ENCODE results near the gene AHDC1. TPM values are rescaled to one million over a fixed set of nuclear protein-coding genes. Genes with fewer than 3 reads are reported as not detected.

Gene AHDC1
- total and polyA plus RNA-seq, 2 of the 13 experiments (the other 11 are each of a cell fraction or from before 2014, with no cell fraction given), result 1.0 to 2.7 TPM

DNA sequence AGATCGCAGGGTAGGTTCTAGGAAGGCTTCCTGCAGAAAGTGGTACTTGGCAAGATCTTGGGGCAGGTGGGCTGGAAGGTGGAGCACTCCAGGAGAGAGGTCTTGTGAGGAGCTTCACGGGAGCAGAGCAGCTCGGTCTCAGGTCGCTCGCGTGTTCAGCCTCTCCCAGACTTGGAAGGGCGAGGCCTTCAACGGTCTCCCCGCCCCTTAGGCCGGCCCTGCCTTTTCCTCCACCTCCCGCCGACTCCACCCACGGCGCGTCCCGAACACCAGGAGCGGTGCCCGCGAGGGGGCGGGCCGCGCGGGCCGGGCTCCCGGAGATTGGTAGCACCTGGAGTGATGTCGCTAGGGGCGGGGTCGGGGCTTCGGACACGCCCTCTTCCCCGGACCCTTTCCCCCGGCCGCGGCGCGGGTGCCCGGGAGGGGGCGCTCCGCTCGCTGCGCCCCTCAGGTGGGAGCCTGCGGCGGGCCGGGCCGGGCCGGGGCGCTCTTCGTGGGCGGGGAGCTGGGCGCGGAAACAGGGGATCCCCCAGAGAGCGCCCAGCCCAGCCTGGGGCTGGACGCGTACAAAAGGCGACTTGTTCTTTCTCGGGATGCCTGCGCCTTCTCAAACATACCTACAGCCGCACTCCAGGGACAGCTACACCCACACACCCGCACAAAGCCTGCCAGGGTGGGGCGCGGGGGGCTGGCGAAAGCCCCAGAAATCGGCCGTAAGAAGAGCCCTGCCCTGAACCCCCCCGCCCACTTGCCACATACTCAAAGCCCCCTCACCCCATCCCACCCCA lies 35.5 kb downstream of the AHDC1 start (continued):
- peak; percentile 29 for TF ChIP-seq HDAC1 (CRISPR knock-in tag; IDR thresholded peaks at IDR 0.05)
- no peak for TF ChIP-seq ZNF720 (CRISPR knock-in tag; IDR thresholded peaks at IDR 0.05)
- 0 out of 2 replicates have a peak, but pooled peaks have one; percentile 21 for TF ChIP-seq ZBTB20 (CRISPR knock-in tag; IDR thresholded peaks at IDR 0.05; ENCODE audit: borderline replicate concordance, low read depth)
- no peak for TF ChIP-seq RFXANK (CRISPR knock-in tag; IDR thresholded peaks at IDR 0.05)
- TF ChIP-seq AGO2 (optimal IDR thresholded peaks at IDR 0.05; ENCODE audit: low read depth, low read length), result peak; percentile 53
- peak; percentile 44; the same call in 1 of the 2 replicates for TF ChIP-seq SPEN (CRISPR knock-in tag; IDR thresholded peaks at IDR 0.05; ENCODE audit: low read depth)
- TF ChIP-seq ADNP (CRISPR knock-in tag; IDR thresholded peaks at IDR 0.05), result no peak
- TF ChIP-seq NCOR1 (IDR thresholded peaks at IDR 0.05; ENCODE audit: borderline replicate concordance, low read length), result no peak; the same call in 1 of the 2 replicates
- TF ChIP-seq, protein P1, sequence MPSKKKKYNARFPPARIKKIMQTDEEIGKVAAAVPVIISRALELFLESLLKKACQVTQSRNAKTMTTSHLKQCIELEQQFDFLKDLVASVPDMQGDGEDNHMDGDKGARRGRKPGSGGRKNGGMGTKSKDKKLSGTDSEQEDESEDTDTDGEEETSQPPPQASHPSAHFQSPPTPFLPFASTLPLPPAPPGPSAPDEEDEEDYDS (CRISPR knock-in tag; IDR thresholded peaks at IDR 0.05), result peak; percentile 81
- no peak for TF ChIP-seq SOX6 (IDR thresholded peaks at IDR 0.05)
- 0 out of 2 replicates have a peak, but pooled peaks have one; percentile 45 for TF ChIP-seq SOX6 (CRISPR knock-in tag; IDR thresholded peaks at IDR 0.05)
- peak; percentile 43; the same call in 1 of the 2 replicates for TF ChIP-seq DR1 (CRISPR knock-in tag; IDR thresholded peaks at IDR 0.05)
- TF ChIP-seq ZNF614 (CRISPR knock-in tag; IDR thresholded peaks at IDR 0.05; ENCODE audit: borderline replicate concordance), result no peak
- peak; percentile 23; the same call in 1 of the 2 replicates for TF ChIP-seq ZBTB7B (CRISPR knock-in tag; IDR thresholded peaks at IDR 0.05)
- TF ChIP-seq, protein P2, sequence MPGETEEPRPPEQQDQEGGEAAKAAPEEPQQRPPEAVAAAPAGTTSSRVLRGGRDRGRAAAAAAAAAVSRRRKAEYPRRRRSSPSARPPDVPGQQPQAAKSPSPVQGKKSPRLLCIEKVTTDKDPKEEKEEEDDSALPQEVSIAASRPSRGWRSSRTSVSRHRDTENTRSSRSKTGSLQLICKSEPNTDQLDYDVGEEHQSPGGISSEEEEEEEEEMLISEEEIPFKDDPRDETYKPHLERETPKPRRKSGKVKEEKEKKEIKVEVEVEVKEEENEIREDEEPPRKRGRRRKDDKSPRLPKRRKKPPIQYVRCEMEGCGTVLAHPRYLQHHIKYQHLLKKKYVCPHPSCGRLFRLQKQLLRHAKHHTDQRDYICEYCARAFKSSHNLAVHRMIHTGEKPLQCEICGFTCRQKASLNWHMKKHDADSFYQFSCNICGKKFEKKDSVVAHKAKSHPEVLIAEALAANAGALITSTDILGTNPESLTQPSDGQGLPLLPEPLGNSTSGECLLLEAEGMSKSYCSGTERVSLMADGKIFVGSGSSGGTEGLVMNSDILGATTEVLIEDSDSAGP (CRISPR knock-in tag; IDR thresholded peaks at IDR 0.05; ENCODE audit: borderline replicate concordance), result peak; percentile 28; the same call in 1 of the 2 replicates
- TF ChIP-seq PAF1 (CRISPR knock-in tag; IDR thresholded peaks at IDR 0.05), result no peak
- TF ChIP-seq PHF21A (CRISPR knock-in tag; IDR thresholded peaks at IDR 0.05), result peak; percentile 74
- peak; percentile 35 for TF ChIP-seq ASH2L (IDR thresholded peaks at IDR 0.05; ENCODE audit: insufficient read length, low read depth, low read length)
- peak; percentile 44 for TF ChIP-seq YY1 (IDR thresholded peaks at IDR 0.05; ENCODE audit: insufficient read depth, insufficient replicate concordance, low read depth, low read length)
- peak in 1 of 2 experiments; percentile 51; a peak in 2 of 4 replicates for TF ChIP-seq POLR2A (IDR thresholded peaks at IDR 0.05; ENCODE audit: insufficient read depth in 1 of 2, low read depth in 2 of 2, low read length in 2 of 2)
- TF ChIP-seq DNMT1 (CRISPR knock-in tag; IDR thresholded peaks at IDR 0.05), result no peak
- TF ChIP-seq ZKSCAN1 (IDR thresholded peaks at IDR 0.05; ENCODE audit: low read length), result no peak
- TF ChIP-seq, protein P3, sequence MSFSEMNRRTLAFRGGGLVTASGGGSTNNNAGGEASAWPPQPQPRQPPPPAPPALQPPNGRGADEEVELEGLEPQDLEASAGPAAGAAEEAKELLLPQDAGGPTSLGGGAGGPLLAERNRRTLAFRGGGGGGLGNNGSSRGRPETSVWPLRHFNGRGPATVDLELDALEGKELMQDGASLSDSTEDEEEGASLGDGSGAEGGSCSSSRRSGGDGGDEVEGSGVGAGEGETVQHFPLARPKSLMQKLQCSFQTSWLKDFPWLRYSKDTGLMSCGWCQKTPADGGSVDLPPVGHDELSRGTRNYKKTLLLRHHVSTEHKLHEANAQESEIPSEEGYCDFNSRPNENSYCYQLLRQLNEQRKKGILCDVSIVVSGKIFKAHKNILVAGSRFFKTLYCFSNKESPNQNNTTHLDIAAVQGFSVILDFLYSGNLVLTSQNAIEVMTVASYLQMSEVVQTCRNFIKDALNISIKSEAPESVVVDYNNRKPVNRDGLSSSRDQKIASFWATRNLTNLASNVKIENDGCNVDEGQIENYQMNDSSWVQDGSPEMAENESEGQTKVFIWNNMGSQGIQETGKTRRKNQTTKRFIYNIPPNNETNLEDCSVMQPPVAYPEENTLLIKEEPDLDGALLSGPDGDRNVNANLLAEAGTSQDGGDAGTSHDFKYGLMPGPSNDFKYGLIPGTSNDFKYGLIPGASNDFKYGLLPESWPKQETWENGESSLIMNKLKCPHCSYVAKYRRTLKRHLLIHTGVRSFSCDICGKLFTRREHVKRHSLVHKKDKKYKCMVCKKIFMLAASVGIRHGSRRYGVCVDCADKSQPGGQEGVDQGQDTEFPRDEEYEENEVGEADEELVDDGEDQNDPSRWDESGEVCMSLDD (CRISPR knock-in tag; IDR thresholded peaks at IDR 0.05; ENCODE audit: borderline replicate concordance), result peak; percentile 88; the same call in 1 of the 2 replicates
- TF ChIP-seq EZH2 (conservative IDR thresholded peaks at IDR 0.05; ENCODE audit: low read depth, low read length), result no peak
- no peak; the same call in 1 of the 2 replicates for TF ChIP-seq ZNF331 (CRISPR knock-in tag; IDR thresholded peaks at IDR 0.05)
- TF ChIP-seq, protein P4, sequence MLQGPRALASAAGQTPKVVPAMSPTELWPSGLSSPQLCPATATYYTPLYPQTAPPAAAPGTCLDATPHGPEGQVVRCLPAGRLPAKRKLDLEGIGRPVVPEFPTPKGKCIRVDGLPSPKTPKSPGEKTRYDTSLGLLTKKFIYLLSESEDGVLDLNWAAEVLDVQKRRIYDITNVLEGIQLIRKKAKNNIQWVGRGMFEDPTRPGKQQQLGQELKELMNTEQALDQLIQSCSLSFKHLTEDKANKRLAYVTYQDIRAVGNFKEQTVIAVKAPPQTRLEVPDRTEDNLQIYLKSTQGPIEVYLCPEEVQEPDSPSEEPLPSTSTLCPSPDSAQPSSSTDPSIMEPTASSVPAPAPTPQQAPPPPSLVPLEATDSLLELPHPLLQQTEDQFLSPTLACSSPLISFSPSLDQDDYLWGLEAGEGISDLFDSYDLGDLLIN (CRISPR knock-in tag; IDR thresholded peaks at IDR 0.05; ENCODE audit: borderline replicate concordance), result no peak

Measured in HepG2 (cell line).